Kidney glomerular epithelial cell (primary cell): ENCODE results near the gene POU5F1.

Source experiments
- DNase-seq: peaks from one replicate; lab custom pipeline; 2025; lab: John Stamatoyannopoulos, UW

The POU5F1 gene

DNA sequence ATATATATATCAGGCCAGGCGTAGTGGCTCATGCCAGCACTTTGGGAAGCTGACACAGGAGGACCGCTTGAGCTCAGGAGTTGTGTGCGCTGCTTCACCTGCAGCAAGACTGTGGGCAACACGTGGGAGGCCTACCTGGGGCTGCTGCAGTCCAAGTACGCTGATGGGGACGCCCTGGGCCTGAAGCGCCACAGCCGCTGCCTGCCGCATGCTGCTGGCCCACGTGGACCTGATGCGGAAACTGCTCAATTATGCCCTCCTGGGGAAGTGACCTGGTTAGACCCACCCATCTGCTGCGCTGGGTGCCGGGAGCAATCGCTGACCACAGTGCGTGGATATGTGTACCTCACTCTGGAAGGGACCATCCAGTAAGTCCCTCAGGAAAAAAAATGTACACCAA is 29.8 kb downstream of the POU5F1 start:
- DNase-seq = no peak

DNA sequence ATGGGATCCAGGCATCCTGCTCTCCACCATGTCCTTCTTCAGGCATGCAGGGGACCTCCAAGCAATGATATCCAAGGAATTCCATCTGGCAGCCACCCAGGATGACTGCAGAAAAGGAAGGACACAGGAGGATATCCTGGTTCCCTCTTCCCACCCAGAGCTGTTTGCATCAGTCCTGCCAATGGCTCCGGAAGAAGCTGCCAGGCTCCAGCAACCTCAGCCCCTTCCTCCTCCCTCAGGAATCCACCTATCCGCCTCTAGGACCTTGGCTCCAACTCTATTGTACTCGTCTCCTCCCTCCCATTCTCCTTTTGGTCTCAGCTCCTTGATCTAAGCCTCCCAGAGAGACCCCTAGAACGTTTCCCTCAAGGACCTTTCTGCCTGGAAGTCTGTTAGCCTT is 30.9 kb downstream of the POU5F1 start:
- peak; percentile 64 for DNase-seq

DNA sequence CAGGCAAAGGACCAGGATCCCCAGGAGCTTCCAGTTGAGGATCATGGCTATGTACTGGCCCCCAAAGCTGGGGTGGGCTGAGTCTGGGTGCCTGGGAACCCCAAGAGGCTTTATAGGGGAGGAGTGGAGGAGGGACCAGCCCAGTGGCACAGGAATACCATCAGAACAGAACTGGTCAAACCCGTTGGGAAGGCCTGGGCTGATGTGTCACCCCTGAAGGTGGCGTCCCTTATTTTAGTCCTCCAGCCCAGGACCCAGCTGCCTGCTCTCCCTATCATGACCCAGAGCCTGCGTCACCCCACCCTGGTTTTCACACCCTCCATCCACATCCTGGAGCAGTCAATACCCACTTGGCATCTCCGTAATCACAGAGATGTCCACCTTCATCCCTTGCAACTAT is 31.5 kb downstream of the POU5F1 start, which contains the start of gene PSORS1C2:
TSS of gene PSORS1C2 (minus strand) at position 85 of the 400 bp plus-strand sequence. CDS start at position 45, 40 bp downstream.
- no peak for DNase-seq

DNA sequence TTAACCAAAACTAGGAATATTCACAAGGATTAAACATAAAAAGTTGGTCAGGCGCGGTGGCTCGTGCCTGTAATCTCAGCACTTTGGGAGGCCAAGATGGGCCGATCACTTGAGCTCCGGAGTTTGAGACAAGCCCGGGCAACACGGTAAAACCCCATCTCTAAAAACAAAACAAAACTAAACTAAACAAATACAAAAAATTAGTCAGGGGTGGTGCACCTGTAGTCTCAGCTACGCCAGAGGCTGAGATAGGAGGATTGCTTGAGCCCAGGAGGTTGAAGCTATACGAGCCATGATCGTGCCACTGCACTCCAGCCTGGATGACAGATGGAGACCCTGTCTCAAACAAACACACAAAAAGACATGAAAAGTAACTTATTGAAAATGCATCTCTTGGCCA is 34.8 kb downstream of the POU5F1 start:
- no peak for DNase-seq

DNA sequence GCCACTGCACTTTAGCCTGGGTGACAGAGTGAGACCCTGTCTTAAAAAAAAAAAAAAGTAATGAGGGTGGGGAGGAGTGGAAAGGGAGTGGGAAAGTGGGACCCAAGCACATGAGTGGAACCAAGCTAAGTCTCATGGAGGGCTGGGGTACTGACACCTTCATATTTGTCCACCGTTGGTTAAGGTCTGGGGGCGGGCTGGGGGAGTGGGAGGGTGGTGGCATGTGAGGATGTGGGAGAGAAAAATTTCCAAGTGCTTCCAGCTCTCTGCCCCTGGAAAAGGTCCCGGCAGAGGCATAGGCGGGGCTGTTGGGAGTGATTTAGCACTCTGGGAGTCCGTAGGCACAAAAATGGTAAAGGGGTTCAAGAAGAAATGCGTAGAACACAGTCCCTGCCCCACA is 37.7 kb downstream of the POU5F1 start:
- DNase-seq = no peak

DNA sequence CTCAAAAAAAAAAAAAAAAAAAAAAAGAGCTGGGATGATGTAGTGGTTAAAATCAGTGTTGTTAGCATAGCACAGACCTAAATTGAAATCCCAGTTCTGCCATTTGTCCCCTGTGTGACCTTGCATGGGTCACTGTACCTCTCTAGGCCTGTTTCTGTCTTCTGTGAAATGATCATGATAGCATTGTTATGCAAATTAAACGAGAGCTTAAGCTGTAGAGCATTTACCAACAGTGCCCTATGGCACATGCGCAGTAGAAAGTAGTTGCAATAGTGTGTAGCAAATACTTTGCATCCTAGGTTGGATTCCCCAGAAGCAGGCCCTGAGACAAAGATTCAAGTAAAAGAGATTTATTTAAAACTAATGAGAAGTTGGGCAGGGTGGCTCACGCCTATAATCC is 38.9 kb downstream of the POU5F1 start:
- no peak for DNase-seq

DNA sequence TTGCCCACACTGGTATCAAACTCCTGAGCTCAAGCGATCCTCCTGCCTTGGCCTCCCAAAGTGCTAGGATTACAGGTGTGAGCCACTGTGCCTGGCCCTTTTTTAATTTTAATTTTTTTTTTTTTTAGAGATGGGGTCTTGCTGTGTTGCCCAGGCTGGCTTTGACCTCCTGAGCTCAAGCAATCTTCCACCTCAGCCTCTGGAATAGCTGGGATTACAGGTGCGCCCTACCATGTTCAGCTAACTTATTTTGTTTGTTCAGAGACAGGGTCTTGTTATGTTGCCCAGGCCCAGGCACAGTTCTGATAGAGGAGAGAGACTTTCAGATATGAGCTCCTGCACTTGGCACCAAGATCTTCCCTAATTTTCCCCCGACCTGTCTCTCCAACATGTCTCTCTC is 39.7 kb downstream of the POU5F1 start:
- no peak for DNase-seq

DNA sequence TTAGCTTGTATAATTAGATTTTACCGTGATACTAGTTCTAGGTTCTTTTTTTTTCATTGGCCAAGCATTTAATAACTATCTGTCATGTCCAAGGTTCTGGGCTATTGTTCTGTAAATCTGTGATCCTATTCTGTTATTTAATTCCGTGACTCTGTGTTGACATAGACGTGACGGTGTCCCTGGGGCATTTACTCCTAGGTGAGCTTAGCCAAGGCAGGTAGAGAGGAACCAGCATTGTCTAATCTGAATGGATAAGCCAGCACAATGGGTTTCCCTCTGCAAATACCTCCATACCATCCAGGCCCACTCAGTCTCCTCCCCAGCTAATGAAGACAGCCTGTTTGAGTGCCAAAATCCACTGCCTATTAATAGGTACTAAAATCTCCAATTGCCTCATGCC is 41.4 kb downstream of the POU5F1 start:
- no peak for DNase-seq

DNA sequence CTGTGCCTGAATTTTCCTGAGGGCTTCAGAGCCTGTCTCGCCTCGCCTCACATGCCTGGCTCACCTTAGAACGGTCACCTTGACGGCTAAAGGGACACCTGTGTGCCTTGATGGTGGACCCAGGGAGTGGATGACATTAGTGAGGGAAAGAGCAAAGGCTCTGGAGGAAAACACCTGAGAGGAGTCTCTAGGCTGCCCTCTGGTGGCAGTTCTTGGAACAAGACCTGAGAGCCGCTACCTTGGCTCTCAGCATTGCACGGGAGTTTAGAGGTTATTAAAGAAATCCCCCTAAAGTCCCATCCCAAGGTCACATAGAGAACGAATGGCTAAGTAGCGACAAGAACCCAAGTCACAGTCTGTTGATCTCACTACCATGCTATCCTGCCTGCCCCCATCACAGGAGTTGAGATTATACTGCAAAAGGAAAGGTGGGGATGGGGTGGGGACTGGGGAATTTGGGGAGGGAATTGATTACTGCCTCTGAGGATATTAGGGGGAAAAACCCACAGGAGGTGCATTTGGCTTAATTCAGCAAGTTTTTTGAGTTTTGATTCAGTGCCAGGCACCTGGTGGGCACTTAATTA is 42.3 kb downstream of the POU5F1 start:
- peak; percentile 26 for DNase-seq

DNA sequence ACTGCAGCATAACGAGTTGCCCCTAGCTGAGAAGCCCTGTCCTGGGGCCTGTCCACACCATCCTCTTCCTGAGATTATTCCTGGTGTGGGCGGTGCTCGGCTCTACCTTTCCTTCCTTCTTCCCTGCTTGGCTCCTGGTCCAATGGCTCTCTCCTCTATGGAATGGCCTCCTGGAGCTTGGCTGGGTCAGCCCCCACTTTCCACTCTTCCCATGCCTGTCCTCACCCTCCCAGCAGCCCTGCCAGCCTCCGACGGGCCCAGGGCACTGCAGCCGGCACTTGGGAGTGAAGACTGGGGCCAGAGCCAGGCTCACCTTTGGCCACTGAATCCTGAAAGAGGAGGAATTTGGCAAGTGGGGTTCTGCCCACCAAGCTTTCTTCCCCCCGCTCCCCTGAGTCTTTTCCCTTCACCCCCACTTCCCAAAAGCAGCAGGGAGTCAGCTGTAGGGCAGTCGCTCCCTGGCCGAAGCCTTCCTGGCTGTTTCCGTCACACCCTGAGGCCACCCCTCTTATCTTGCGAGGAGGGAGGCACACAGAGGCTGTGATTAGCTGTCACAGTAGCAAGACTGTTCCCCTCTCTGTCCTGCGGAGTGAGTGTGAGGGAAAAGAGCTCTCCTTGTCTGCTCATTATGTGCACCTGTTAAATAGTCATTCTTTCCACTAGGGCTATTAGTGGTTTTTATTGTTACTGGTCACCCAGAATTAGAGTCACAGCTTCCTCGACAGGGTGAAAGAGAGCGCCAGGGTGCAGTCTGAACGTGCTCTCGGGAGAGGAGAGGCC is 43.9 kb downstream of the POU5F1 start:
- DNase-seq = no peak

DNA sequence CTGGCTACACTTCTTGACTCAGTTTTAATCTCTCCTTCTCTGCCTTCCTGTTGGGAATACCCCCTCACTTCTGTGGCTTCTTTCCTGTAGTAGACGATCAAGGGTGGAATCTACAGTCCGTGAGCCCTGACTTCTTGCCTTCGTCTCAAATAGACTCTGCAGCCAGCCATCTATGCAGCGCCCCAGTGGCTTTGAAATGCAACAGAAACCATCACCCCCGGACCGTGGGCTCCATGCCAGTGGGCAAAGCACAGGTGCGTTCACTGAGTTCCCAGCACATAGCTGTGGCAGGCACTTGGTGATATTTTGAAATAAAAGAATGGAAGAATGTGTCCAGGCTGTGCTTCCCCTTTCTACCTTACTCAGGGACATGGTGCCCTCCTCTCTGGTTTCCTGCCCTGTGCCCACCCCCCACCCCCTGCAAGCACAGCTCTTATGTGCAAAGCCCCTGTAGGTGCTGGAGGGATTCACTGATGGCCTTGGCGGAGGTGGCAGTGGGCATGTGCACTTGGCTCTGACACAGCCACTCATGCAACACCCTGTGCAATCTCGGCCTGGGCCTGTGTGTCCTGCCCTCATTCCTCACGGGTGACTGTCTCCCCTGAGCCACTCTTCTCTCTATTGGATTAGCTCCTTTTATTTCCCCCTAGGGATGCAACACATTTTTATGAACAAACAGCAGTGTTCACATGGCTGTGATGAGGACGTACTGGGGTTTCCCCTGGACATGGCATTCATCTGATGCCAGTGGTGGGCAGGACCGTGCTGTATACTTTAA is 44.7 kb downstream of the POU5F1 start:
- DNase-seq = peak; percentile 24

DNA sequence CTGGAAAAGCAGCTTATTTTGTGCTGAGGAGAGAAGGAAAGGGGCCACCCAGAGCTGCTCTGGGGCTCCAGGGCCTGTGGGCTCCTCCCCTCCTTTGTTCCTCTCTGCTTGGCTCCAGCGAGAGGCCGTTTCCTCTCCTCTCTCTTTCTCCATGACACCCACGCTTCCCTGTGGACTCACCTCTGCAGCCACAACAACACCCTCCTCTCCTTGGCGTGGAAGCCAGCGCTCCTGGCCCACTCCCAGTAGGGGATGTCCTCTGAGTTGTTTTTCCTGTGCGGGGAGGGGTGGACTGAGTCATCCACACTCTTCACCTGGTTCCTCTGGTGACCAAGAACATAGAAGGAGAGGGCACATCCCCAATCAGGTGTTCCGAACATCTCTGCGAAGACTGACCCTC is 45.3 kb downstream of the POU5F1 start:
- DNase-seq = peak; percentile 68

DNA sequence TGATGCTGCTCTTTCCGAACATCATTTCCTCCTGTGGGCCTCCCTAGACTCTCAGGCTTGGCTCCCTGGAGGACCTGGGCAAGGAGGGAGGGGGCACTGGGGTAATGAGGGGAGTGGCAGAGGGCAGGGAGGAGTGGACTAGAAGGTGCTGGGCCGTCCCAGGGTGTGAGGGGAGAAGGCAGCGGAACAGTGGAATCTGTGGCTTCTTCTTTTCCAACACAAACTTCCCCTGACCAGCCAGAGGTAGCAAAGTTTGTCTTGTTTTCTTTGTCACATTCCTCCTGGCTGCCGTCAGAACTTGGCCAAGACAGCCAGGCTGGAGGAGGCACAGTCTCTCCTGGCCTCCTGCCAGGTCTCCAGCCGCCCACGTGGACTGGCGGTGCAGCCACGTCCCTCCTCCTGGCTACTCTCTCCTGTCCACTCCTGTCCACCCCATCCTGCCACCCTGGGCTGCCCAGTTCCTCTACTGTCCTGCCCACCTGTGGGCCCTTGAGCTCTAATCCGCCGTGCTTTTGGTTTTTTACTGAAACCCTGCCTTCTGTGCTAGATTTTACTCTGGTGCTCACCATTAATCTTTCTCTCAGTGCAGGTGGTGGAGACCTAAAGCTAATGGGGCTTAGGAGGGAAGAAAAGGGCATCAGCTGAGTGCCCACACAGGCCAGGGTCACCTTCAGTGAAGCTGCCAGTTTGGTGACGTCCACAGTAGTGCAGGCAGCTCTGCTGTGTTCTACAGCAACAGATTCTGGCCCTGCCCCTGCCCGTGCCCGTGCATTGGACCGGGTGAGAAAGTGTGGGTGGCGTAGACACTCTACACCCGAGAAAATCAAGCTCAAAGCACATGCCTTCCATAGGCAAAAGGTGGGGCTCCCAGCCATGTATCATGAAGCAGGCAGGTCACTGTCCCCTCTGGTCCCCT is 47.4 kb downstream of the POU5F1 start:
- peak; percentile 89 for DNase-seq

DNA sequence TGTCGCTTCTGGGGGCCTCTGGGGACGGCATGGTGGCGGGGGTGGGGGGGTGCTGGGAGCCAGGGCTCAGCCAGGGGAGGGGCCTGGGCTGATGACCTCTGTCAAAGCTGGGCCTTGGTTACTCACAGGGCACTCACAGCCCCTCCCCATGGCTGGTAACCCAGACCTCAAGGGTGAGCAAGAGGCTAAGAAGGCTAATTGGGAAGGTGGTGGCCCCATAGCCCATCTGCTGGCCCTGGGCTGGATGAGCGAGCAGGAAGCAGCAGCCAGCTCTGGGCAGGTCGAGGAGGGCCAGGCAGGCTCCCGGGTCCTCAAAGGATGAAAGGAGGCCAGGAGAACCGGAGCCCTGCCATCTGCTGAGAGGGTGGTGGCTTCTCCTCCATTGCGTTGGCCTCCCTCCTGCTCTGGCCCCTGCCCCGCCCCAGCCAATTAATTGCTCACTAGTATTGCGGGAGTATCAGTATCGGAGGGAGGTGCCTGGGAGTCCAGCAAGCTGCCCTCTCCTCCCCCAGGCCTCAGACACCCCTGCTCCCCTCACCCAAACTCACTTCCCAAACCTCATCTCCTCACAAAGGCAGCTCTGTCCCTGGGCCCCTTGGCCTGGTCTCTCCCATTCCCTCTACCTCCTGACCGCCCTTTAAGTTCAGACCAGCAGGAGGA is 49.2 kb downstream of the POU5F1 start:
- no peak for DNase-seq

DNA sequence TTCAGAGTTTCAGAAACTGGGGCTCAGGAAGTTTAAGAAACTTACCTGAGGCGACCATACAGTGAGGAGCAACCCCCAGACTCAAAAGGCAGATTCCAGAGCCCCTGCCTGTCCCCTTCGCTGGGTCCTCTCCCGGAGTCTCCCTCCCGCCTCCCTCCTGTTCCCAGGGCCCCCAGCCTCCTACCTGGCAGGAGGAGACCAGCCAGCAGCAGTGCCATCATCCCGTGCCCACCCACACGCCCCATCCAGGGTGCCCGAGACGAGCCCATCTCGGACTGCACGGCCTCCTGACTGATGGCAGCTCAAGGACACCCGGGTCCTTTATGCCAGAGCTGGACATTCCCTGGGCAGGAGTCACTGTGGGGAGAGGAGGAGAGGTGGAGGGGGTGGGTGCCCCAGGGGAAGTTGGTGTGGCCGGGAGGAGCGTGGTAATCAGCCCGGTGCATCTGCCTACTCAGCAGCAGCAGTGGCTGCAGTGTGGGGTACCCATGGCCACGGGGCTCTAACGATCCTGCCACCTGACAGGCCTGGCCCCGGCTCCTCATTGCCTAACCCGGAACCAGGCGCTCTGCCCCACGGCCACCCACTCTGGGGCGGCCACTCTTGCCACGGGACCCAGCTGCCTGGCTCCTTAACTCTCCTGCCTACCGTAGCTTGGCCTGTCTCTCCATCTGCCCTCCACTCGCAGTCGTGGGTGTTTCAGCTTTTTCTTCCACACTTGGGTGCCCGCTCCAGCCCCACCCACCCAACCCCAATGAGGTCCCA is 50.1 kb downstream of the POU5F1 start, which contains the start of gene CDSN:
TSS of gene CDSN (minus strand) at position 296 of the 765 bp plus-strand sequence. CDS start at position 269, 27 bp downstream.
- no peak for DNase-seq

DNA sequence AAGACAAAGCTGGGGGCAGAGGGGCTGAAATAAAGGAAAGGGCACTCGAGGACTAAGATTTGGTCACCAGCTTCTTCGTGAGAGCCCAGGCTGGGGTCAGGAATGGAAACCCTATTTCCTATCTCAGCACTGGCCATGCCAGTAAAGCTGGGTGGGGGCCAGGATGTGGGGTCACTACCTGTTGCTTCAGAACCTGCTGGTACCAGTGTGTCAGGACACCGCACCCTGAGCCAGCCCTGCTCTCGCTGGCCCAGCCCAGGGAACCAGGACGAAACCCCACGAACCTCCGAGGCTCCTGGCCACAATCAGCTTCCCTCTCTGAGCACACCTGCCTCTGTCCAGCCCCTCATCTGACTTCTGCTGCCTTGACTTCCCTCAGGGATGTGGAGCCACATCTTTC is 52.3 kb downstream of the POU5F1 start:
- no peak for DNase-seq

DNA sequence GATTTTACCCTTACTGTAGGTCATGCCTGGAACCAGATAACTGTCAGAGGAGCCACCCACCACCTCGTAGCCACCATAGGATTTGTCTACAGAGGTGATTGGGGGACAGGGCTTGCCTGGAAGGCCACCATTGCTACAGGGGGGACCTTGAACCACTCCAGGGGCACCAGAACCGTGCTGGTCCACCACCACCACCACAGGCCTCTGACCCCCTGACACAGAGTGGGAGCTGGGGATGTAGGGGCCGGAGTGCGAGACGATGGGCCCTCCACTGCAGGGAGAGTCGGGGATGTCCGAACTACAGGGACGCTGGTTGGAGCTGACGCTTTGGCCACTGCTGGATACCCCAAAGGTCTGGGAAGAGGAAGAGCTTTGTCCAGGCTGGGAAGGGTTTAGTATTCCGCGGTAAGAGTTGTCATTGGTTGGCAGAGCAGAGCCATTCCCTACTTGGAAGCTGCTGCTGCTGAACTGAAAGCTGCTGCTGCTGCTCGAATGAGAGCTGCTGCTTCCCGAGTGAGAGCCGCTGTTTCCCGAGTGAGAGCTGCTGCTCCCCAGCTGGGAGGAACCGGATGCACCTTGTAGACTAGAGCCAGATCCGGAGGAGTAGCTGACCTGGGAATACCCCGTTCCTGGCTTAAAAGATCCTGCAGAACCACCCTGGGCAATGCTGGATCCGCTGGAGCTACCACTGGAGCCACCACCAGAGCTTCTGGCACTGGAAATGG is 53.7 kb downstream of the POU5F1 start:
- DNase-seq = no peak

DNA sequence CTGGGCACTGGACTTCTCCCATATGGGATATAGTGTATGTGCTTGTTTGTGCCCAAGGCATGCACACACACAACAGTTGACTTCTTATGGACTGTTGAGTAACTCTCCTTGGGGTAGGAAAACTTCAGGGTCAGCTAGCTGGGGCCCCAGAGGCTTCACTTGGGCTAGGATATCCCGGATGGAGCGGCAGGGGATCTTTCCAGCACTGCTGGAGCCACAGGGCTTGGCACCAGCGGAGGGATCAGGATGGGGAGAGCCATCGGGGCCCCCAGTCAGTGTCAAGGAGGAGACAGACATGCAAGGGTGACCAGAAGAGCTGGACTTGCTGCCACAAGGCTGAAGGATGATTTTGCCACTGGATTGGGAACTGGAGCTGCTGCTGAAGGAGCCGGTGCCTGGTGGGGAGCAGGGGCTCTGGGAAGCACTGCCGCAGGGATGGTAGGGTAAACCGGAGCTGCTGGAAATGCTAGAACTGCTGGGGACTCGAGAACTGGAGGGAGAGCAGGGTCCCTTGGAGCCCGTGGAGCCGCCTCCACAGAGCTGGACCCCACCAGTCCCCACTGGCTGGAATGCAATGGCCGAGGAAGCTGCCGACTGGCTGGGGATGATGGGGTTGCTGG is 54.4 kb downstream of the POU5F1 start:
- DNase-seq = no peak
